KMS-11 (cell line): ENCODE data around the gene NEDD4L.

Experiments used
- H2AFZ ChIP-seq: fragments of 200-600 bp; sonication (generic); 2 replicates; pipeline ENCODE4 v1.6.1; 2016; ENCODE audit warnings: antibody characterized with exemption, mixed run types, low read depth
- H3K27ac ChIP-seq: fragments of 200-600 bp; sonication (generic); 2 replicates; pipeline ENCODE4 v1.6.1; 2016; ENCODE audit warnings: mild to moderate bottlenecking, mixed run types
- H3K27me3 ChIP-seq: fragments of 200-600 bp; sonication (generic); 2 replicates; pipeline ENCODE4 v1.6.1; 2017; ENCODE audit warnings: mild to moderate bottlenecking, low read depth, mixed run types, moderate library complexity; ENCODE audit not compliant: insufficient read depth
- H3K36me3 ChIP-seq: fragments of 200-600 bp; sonication (generic); 2 replicates; pipeline ENCODE4 v1.6.1; 2017; ENCODE audit warnings: mild to moderate bottlenecking, mixed run types; ENCODE audit not compliant: insufficient read depth
- H3K4me1 ChIP-seq: fragments of 200-600 bp; sonication (generic); 2 replicates; pipeline ENCODE4 v1.6.1; 2016; ENCODE audit warnings: mild to moderate bottlenecking, low read depth, mixed run types; ENCODE audit not compliant: poor library complexity, severe bottlenecking
- H3K4me2 ChIP-seq: fragments of 200-600 bp; sonication (generic); 2 replicates; pipeline ENCODE4 v1.7.0; 2016; ENCODE audit warnings: mild to moderate bottlenecking, mixed run types
- H3K4me3 ChIP-seq: fragments of 200-600 bp; sonication (generic); IDR thresholded peaks from 2 replicates; pipeline ENCODE4 v1.6.1; 2017; ENCODE audit warnings: low read depth, low read length, mixed read lengths; ENCODE audit not compliant: insufficient read depth
- H3K79me2 ChIP-seq: fragments of 200-600 bp; sonication (generic); 2 replicates; pipeline ENCODE4 v1.6.1; 2016; ENCODE audit warnings: low read depth, mixed run types; ENCODE audit not compliant: insufficient read depth
- H3K9ac ChIP-seq: fragments of 200-600 bp; sonication (generic); 2 replicates; pipeline ENCODE4 v1.6.1; 2016; ENCODE audit warnings: mild to moderate bottlenecking, mixed run types
- H4K20me1 ChIP-seq: fragments of 200-600 bp; sonication (generic); 2 replicates; pipeline ENCODE4 v1.6.1; 2016; ENCODE audit warnings: mild to moderate bottlenecking, mixed run types; ENCODE audit not compliant: insufficient read depth
- TF ChIP-seq, protein P1 (sequence below): fragments of 200-600 bp; sonication (generic); conservative IDR thresholded peaks from 2 replicates; pipeline ENCODE4 v1.6.1; 2017; ENCODE audit warnings: low read depth, mild to moderate bottlenecking, antibody characterized with exemption, low read length, moderate library complexity, mixed read lengths

The NEDD4L gene

DNA sequence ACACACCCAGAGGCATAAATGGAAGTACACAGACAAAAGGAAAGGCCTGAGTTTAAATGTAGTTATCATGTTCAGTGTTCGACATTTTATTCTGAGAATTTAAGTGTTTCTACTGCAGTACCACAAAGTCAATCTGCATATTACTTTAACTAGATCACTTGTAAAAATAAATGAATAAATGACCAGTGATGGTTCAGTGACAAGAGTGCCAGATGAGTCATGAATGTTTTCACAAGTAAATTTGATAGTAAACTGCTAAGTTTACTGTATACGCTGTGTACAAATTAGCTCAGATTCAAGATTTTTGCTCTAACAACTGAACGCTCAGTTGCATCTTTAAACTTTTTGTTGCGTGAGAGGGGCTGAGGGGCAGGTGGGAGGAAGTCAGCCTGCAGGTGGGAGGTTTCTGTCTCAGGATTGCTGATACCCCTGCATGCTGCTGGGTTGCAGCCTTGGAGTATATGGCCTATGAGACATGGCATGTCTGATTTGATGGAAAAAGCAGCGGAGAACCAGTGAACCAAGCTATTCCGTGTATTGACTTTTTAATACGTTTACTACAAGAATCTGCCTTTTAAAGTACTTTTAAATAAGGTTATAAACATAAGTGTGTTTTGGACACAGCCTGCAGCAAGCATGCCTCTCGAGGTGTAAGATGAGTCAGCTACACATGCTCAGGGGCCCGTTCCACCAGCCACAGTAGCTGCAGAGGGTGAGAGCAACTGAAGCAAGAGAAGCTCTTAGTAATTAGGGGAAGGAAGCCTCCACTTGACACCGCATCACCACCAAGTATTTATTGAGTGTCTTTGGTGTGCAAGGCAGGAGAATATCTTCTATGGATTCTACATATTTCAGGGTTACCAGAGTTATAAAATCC lies 245.1 kb downstream of the NEDD4L start:
- Histone ChIP-seq H3K4me2 (no peak overlapping the region), H3K36me3 (no peaks in the 10 kb centered on the region), H4K20me1 (no peaks in the 10 kb centered on the region), H3K27ac (no peak overlapping the region), H2AFZ (no peak overlapping the region), H3K79me2 (no peaks in the 10 kb centered on the region), H3K4me1 (no peaks in the 10 kb centered on the region), H3K27me3 (no peaks in the 10 kb centered on the region), H3K4me3 (no peak overlapping the region), H3K9ac (no peak overlapping the region)
- TF ChIP-seq, protein P1, sequence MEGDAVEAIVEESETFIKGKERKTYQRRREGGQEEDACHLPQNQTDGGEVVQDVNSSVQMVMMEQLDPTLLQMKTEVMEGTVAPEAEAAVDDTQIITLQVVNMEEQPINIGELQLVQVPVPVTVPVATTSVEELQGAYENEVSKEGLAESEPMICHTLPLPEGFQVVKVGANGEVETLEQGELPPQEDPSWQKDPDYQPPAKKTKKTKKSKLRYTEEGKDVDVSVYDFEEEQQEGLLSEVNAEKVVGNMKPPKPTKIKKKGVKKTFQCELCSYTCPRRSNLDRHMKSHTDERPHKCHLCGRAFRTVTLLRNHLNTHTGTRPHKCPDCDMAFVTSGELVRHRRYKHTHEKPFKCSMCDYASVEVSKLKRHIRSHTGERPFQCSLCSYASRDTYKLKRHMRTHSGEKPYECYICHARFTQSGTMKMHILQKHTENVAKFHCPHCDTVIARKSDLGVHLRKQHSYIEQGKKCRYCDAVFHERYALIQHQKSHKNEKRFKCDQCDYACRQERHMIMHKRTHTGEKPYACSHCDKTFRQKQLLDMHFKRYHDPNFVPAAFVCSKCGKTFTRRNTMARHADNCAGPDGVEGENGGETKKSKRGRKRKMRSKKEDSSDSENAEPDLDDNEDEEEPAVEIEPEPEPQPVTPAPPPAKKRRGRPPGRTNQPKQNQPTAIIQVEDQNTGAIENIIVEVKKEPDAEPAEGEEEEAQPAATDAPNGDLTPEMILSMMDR: no peak

DNA sequence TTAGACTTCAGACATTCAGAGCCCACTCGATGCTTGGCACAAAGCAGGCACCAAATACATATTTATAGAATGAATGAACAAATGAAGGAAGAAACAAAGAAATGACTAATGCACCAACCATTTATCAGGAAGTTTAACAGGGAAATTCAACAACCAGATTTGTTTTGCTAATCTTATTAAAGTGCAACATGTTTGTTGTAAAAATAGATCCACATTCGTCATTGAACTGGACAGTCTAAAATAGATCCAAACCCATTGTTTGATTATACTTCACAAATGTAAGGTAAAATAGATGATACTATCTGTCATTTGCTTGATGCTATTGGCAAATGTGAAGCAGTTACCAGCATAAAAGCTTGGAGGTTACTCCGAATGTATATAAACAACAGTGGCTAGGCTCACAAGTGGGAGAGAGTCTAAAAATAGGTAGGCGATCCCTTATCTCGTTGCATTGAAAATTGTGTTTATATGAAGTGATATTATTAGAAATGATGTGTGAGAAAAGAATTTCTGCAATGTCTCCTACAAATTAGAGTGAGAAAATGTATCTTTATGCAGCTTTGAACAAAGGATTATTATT lies 246.2 kb downstream of the NEDD4L start:
- no peak overlapping the region for H3K4me3 ChIP-seq
- H3K27ac ChIP-seq: no peak overlapping the region
- H3K27me3 ChIP-seq: no peaks in the 10 kb centered on the region
- no peaks in the 10 kb centered on the region for H4K20me1 ChIP-seq
- no peak overlapping the region for H3K4me2 ChIP-seq
- no peaks in the 10 kb centered on the region for H3K4me1 ChIP-seq
- TF ChIP-seq, protein P1: no peak
- no peaks in the 10 kb centered on the region for H3K36me3 ChIP-seq
- H2AFZ ChIP-seq: no peak overlapping the region
- no peaks in the 10 kb centered on the region for H3K79me2 ChIP-seq
- H3K9ac ChIP-seq: no peak overlapping the region

- no peak overlapping the region for H3K9ac ChIP-seq
- TF ChIP-seq, protein P1: no peak
- H3K4me2 ChIP-seq: no peak overlapping the region
- no peak overlapping the region for H3K27ac ChIP-seq
- H3K79me2 ChIP-seq: no peaks in the 10 kb centered on the region
- no peaks in the 10 kb centered on the region for H3K4me1 ChIP-seq
- H3K4me3 ChIP-seq: no peak overlapping the region
- H3K36me3 ChIP-seq: no peaks in the 10 kb centered on the region
- no peaks in the 10 kb centered on the region for H3K27me3 ChIP-seq
- no peak overlapping the region for H2AFZ ChIP-seq
- H4K20me1 ChIP-seq: no peaks in the 10 kb centered on the region
These were observed 247.1 kb downstream of the NEDD4L start for GRCh38 chr18:58291131-58291530.

- Histone ChIP-seq H3K27ac (no peak overlapping the region), H3K4me1 (no peaks in the 10 kb centered on the region), H3K36me3 (no peaks in the 10 kb centered on the region), H3K4me2 (no peak overlapping the region), H2AFZ (no peak overlapping the region), H3K9ac (no peak overlapping the region), H4K20me1 (no peaks in the 10 kb centered on the region), H3K79me2 (no peaks in the 10 kb centered on the region), H3K4me3 (no peak overlapping the region), H3K27me3 (no peaks in the 10 kb centered on the region)
- TF ChIP-seq, protein P1: no peak
These were observed 248.6 kb downstream of the NEDD4L start for GRCh38 chr18:58292638-58293037.
